HepG2 (cell line): ENCODE measurements around the gene QPCT. TPM values are rescaled to one million over a fixed set of nuclear protein-coding genes. Genes with fewer than 3 reads are reported as not detected.

Experiments used
- ATAC-seq: fragments of 200-7000 bp; cut with Tn5 transposase; 3 replicates; pipeline ENCODE4 v1.9.1; 2020; ENCODE audit warnings: mild to moderate bottlenecking, moderate library complexity
- BruUV-seq: library from RNA; stranded (reverse); fragments of 400-500 nt; replicated peaks from 2 replicates; lab custom pipeline; 2021; lab: Mats Ljungman, UMichigan
- CTCF ChIA-PET: fragments of 300-600 bp; formaldehyde crosslinking; extraction: SDS; loops from one replicate; lab custom pipeline; 2021; ENCODE audit warnings: low total read pairs, inconsistent platforms, low intra/inter-chr PET ratio; lab: Yijun Ruan, JAX
- POLR2A ChIA-PET: fragments of 350-600 bp; sonication (Branson Sonifier 250); formaldehyde crosslinking; loops from one replicate; lab custom pipeline; 2020; ENCODE audit warnings: antibody characterized with exemption, inconsistent platforms; lab: Yijun Ruan, JAX
- DNase-seq: peaks from one replicate; pipeline ENCODE4 v3.0.0-alpha.2; 2015; ENCODE audit warnings: low spot score
- FAIRE-seq: peaks from 3 replicates; lab custom pipeline; 2011; peaks lifted over from hg19 to GRCh38; lab: Jason Lieb, UNC
- H2AFZ ChIP-seq: one replicate; pipeline ENCODE4 v1.6.1; 2011; ENCODE audit warnings: low read length, inconsistent platforms
- H3K27ac ChIP-seq: fragments of 300-600 bp; 3 replicates; pipeline ENCODE4 v1.8.0; 2011; ENCODE audit warnings: mixed run types, mild to moderate bottlenecking, mixed read lengths, low read length, inconsistent platforms; ENCODE audit not compliant: insufficient read depth; ENCODE audit errors: extremely low read length
- H3K27me3 ChIP-seq, 2 experiments: fragments of 200-600 bp in 1 of 2; 2 replicates in 1 of 2; 3 replicates in 1 of 2; pipeline versions ENCODE4 v1.6.0 to v1.8.0; 2011; ENCODE audit warnings: low read length in 2 of 2, mild to moderate bottlenecking in 2 of 2, moderate library complexity in 2 of 2, inconsistent platforms in 1 of 2; ENCODE audit not compliant: insufficient read depth in 2 of 2, control insufficient read depth in 1 of 2
- H3K36me3 ChIP-seq, 2 experiments: fragments of 200-600 bp in 1 of 2; replicated peaks in 1 of 2; 2 replicates in 1 of 2; 3 replicates in 1 of 2; pipeline versions ENCODE4 v1.5.1 to v1.8.0; 2011; ENCODE audit warnings: low read length in 2 of 2, inconsistent platforms in 1 of 2; ENCODE audit not compliant: insufficient read depth in 2 of 2, control insufficient read depth in 1 of 2
- H3K4me1 ChIP-seq: 2 replicates; pipeline ENCODE4 v1.5.1; 2012; ENCODE audit warnings: low read length, inconsistent platforms; ENCODE audit not compliant: insufficient read depth
- H3K4me2 ChIP-seq: 2 replicates; pipeline ENCODE4 v1.6.0; 2011; ENCODE audit warnings: low read depth, low read length, inconsistent platforms
- H3K4me3 ChIP-seq, 3 experiments: fragments of 200-600 bp in 1 of 3; sonication (generic), shearing (Covaris generic) in 1 of 3; replicated peaks in 1 of 3; 2 replicates each; pipeline ENCODE4 v1.5.1; 2011 to 2016; ENCODE audit warnings: low read length in 3 of 3, inconsistent platforms in 2 of 3, low read depth in 2 of 3, mild to moderate bottlenecking in 2 of 3, control low read depth in 1 of 3, mixed read lengths in 1 of 3; ENCODE audit not compliant: insufficient read depth in 1 of 3
- H3K79me2 ChIP-seq: one replicate; pipeline ENCODE4 v1.6.1; 2011; ENCODE audit warnings: low read length, inconsistent platforms; ENCODE audit not compliant: insufficient read depth
- H3K9ac ChIP-seq: 2 replicates; pipeline ENCODE4 v1.6.0; 2011; ENCODE audit warnings: mild to moderate bottlenecking, low read depth, low read length, inconsistent platforms; ENCODE audit not compliant: insufficient read depth
- H3K9me3 ChIP-seq: 2 replicates; pipeline ENCODE4 v1.5.1; 2012; ENCODE audit warnings: mild to moderate bottlenecking, low read length
- H4K20me1 ChIP-seq: 2 replicates; pipeline ENCODE4 v1.6.0; 2011; ENCODE audit warnings: inconsistent platforms, mild to moderate bottlenecking, low read length, moderate library complexity; ENCODE audit not compliant: insufficient read depth
- KLF11 ChIP-seq: IDR thresholded peaks from 2 replicates; pipeline ENCODE4 v1.6.1; 2016; ENCODE audit warnings: missing compliant biosample characterization
- U2AF2 ChIP-seq: fragments of 200-400 bp; formaldehyde crosslinking; IDR thresholded peaks from 2 replicates; pipeline ENCODE4 v1.6.1; 2017; ENCODE audit warnings: low read depth, mild to moderate bottlenecking, low read length
- ZBTB4 ChIP-seq: sonication (generic); formaldehyde crosslinking; IDR thresholded peaks from 2 replicates; pipeline ENCODE4 v1.4.0; 2020; ENCODE audit warnings: missing genetic modification reagents, mild to moderate bottlenecking, borderline replicate concordance
- ZNF3 ChIP-seq: IDR thresholded peaks from 2 replicates; pipeline ENCODE4 v1.7.0; 2017; ENCODE audit warnings: inconsistent platforms
- ZNF629 ChIP-seq: sonication (generic); formaldehyde crosslinking; conservative IDR thresholded peaks from 2 replicates; pipeline ENCODE4 v1.5.0; 2020; ENCODE audit warnings: missing genetic modification reagents
- WGBS: methylation state at CpG from one replicate; pipeline ENCODE4 v1.1.6; 2017; ENCODE audit warnings: low lambda C conversion rate; 5-methylcytosine and 5-hydroxymethylcytosine counted together
- in situ Hi-C: cut with HindIII; loops from 2 replicates; pipeline ENCODE4 v1.10.0; 2017; ENCODE audit warnings: low pct_unique_long_range_greater_than_20kb; ENCODE audit not compliant: extremely low pct_ligation_motif_present
- intact Hi-C: fragments of 100-400 bp; cut with micrococcal nuclease; formaldehyde crosslinking; loops from one replicate; pipeline ENCODE4 v1.10.0; 2022; ENCODE audit not compliant: unreplicated experiment
- polyA plus RNA-seq, 8 experiments: library from polyadenylated mRNA; depleted of rRNA in 3 of 8; stranded (reverse) in 7 of 8; unstranded in 1 of 8; fragments of >200 nt; fragmentation: Illumina TruSeq in 4 of 8; extraction: Trizol in 4 of 8; gene quantifications; 2 replicates each; pipeline versions ENCODE4 v1.2.1 to v1.2.3, GENCODE V29; 2011 to 2016; ENCODE audit warnings: low read depth in 4 of 8, missing spikeins in 1 of 8, mixed read lengths in 1 of 8; ENCODE audit not compliant: insufficient read depth in 1 of 8
- total RNA-seq, 5 experiments: library from RNA; depleted of rRNA; stranded (reverse); fragments of >200 nt; fragmentation: Illumina TruSeq; extraction: Trizol; gene quantifications; 2 replicates each; pipeline ENCODE4 v1.2.3, GENCODE V29; 2016; ENCODE audit warnings: low read depth in 1 of 5

The QPCT gene
- total and polyA plus RNA-seq, 2 of the 13 experiments (the other 11 are each of a cell fraction or from before 2014, with no cell fraction given): 0.77 to 1.2 TPM

- TF ChIP-seq ZBTB4: no peak
Observed at GRCh38 chr2:37355735-37356134, 11.3 kb downstream of the QPCT start (continued).

GRCh38 chr2:37356299-37356698, 11.9 kb downstream of the QPCT start:
- H3K4me1 ChIP-seq: peaks cover 2% of the 10 kb centered on the region
- FAIRE-seq (no peak), ATAC-seq (no peak)
- intact Hi-C loops: no loop called here
- H3K9ac ChIP-seq: no peak overlapping the region
- H3K9me3 ChIP-seq: no peaks in the 10 kb centered on the region
- BruUV-seq: no TSS peak
- TF ChIP-seq ZNF629 (CRISPR knock-in tag): no peak
- TF ChIP-seq, all 625 proteins: peak for 0
- 33% methylated on average over 6 of the region's 6 CpGs for WGBS
- ChIA-PET POLR2A (no interaction called here), CTCF (no interaction called here)
- H2AFZ ChIP-seq: no peak overlapping the region
- in situ Hi-C loops: no loop called here
- H3K4me3 ChIP-seq: no peak overlapping the region
- DNase-seq: no peak
- no peaks in the 10 kb centered on the region for H4K20me1 ChIP-seq
- no peaks in the 10 kb centered on the region for H3K36me3 ChIP-seq
- H3K79me2 ChIP-seq: no peaks in the 10 kb centered on the region
- H3K4me2 ChIP-seq: no peak overlapping the region
- H3K27me3 ChIP-seq: peaks cover 0 to 14% of the 10 kb centered on the region in 2 experiments; a peak in 3 of 5 replicates
- H3K27ac ChIP-seq: no peak overlapping the region

- H3K79me2 ChIP-seq: no peaks in the 10 kb centered on the region
- ATAC-seq: no peak
- intact Hi-C loops (no loop called here), in situ Hi-C loops (no loop called here)
- H2AFZ ChIP-seq: no peak overlapping the region
- no peaks in the 10 kb centered on the region for H3K9me3 ChIP-seq
- no peak overlapping the region for H3K9ac ChIP-seq
- no peak overlapping the region for H3K4me3 ChIP-seq
- H3K27ac ChIP-seq: no peak overlapping the region
- no peak overlapping the region for H3K4me2 ChIP-seq
- H3K36me3 ChIP-seq: no peaks in the 10 kb centered on the region
- H3K27me3 ChIP-seq: peaks cover 0 to 16% of the 10 kb centered on the region in 2 experiments; a peak in 3 of 5 replicates
- ChIA-PET CTCF (no interaction called here), POLR2A (no interaction called here)
- no peaks in the 10 kb centered on the region for H4K20me1 ChIP-seq
- FAIRE-seq: no peak
- BruUV-seq: no TSS peak
- TF ChIP-seq U2AF2 (no peak), KLF11 (CRISPR knock-in tag) (no peak), ZNF3 (CRISPR knock-in tag) (no peak)
- H3K4me1 ChIP-seq: no peaks in the 10 kb centered on the region
- WGBS: 54% methylated on average over 1 of the region's 1 CpG
- DNase-seq: no peak
Observed at GRCh38 chr2:37357069-37357468, 12.6 kb downstream of the QPCT start.
